ENCODE data around the gene HOXA10.
A peak's percentile ranks its signal among the peaks of the same experiment; 100 is the strongest.

Gene HOXA10

GRCh38 chr7:27159266-27160144 is 14.6 kb downstream of the HOXA10 start:
- no peaks in the 10 kb centered on the region for H3K79me2 ChIP-seq (ENCODE audit: insufficient read depth, low read depth)
- no peak overlapping the region for H3K27ac ChIP-seq
- H2AFZ ChIP-seq (ENCODE audit: low read depth), result peak overlapping the region; percentile 100; the same call in 1 of the 2 replicates
- H4K20me1 ChIP-seq (ENCODE audit: insufficient read depth), result no peaks in the 10 kb centered on the region
- no peak overlapping the region for H3K4me2 ChIP-seq
- no peak overlapping the region for H3K4me3 ChIP-seq (IDR thresholded peaks at IDR 0.05; ENCODE audit: insufficient read depth, low read depth, low read length)
- no peaks in the 10 kb centered on the region for H3K36me3 ChIP-seq (ENCODE audit: insufficient read depth)
- no peaks in the 10 kb centered on the region for H3K4me1 ChIP-seq (ENCODE audit: low read depth, poor library complexity, severe bottlenecking)
- no peaks in the 10 kb centered on the region for H3K27me3 ChIP-seq (ENCODE audit: insufficient read depth, low read depth)
- H3K9ac ChIP-seq, result no peak overlapping the region
- no peak for TF ChIP-seq CTCF (conservative IDR thresholded peaks at IDR 0.05; ENCODE audit: low read depth, low read length)

DNA sequence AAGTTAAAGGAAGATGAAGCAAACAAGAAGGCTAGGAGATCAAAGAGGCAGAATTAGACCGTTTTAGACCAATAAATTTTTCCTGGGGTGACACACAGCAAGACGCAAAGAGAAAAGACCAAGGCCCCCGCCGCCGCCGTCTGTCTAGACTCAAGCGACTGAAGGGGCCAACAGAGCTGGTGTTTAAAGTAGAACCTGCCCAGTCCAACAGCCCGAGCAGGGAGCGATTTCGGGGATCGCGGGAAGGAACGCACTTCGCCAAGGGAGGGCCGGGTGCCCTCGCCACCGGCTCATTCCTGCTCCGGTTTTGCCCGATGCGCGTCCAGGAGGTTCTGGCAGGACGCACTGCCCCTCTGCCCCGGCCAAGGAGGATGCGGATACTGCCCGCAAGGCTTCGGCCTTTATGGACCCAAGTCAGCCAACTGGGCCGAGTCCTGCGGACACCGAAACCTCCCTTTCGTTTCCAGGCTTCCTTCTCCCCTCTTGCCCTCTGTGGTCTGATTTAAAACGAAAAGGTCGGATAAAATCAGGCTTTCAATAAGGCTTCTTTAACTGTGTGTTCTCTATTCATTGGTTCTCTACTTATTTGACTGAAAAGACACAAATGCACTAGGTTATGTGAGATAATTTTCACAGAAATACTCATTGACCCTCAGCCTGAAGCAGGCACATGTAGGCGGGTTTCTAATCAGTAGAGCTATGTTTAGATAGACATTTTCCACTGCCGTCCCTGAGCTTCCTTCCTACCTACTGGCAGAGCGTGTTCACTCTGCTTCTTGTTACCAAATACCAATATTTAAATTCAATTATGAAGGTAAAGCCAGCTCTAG is 15.5 kb downstream of the HOXA10 start:
- H3K27me3 ChIP-seq (ENCODE audit: insufficient read depth, low read depth), result no peaks in the 10 kb centered on the region
- no peaks in the 10 kb centered on the region for H3K36me3 ChIP-seq (ENCODE audit: insufficient read depth)
- no peaks in the 10 kb centered on the region for H3K4me1 ChIP-seq (ENCODE audit: low read depth, poor library complexity, severe bottlenecking)
- H3K9ac ChIP-seq, result no peak overlapping the region
- no peak overlapping the region for H3K4me3 ChIP-seq (IDR thresholded peaks at IDR 0.05; ENCODE audit: insufficient read depth, low read depth, low read length)
- no peaks in the 10 kb centered on the region for H3K79me2 ChIP-seq (ENCODE audit: insufficient read depth, low read depth)
- H4K20me1 ChIP-seq (ENCODE audit: insufficient read depth), result no peaks in the 10 kb centered on the region
- H3K4me2 ChIP-seq, result no peak overlapping the region
- H2AFZ ChIP-seq (ENCODE audit: low read depth), result no peak overlapping the region
- TF ChIP-seq CTCF (conservative IDR thresholded peaks at IDR 0.05; ENCODE audit: low read depth, low read length), result no peak
- H3K27ac ChIP-seq, result no peak overlapping the region

- Histone ChIP-seq H3K4me2 (no peak overlapping the region), H3K27me3 (ENCODE audit: insufficient read depth, low read depth) (no peaks in the 10 kb centered on the region), H4K20me1 (ENCODE audit: insufficient read depth) (no peaks in the 10 kb centered on the region), H3K27ac (no peak overlapping the region), H3K36me3 (ENCODE audit: insufficient read depth) (no peaks in the 10 kb centered on the region), H3K4me1 (ENCODE audit: low read depth, poor library complexity, severe bottlenecking) (no peaks in the 10 kb centered on the region), H2AFZ (ENCODE audit: low read depth) (no peak overlapping the region), H3K4me3 (IDR thresholded peaks at IDR 0.05; ENCODE audit: insufficient read depth, low read depth, low read length) (no peak overlapping the region), H3K79me2 (ENCODE audit: insufficient read depth, low read depth) (no peaks in the 10 kb centered on the region), H3K9ac (no peak overlapping the region)
- no peak for TF ChIP-seq CTCF (conservative IDR thresholded peaks at IDR 0.05; ENCODE audit: low read depth, low read length)
Observed at GRCh38 chr7:27157702-27158431, 16.3 kb downstream of the HOXA10 start.

DNA sequence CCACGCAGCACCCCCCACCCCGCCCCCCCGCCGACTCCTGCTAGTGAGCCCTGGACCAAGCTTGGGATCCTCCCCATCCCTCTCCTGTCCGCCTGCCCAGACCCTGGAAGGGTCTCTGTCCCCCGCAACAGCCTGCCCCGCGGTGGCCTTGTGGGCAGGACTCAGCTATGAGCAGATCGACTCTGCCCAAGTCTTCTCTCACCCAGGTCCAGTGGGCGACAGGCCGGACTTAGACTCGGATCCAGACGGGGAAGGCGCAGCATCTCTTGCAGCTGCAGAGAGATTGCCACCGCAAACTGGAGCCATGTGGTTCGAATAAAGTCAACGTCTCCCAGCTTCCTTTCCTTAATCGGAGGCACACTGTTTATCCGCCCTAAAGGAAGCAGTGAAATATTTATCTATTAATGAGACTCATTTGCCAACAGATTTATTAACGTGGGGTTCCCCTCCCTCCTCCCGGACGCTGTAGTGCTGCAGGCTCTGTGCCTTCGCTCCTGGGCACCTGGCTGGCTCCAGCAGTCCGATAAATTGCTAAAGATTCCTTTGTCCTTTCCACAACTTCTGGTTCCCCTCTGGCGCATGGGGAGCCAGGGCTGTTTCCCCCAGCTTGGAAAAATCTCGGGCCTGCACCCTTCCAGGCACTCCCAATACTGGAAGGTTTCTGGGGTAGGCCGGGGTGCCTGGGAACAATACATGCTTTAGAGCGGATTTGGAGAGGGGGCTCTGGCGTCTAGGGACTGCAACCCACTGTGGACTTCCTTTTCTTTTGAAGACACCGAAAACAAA is 17.0 kb downstream of the HOXA10 start:
- Histone ChIP-seq H4K20me1 (ENCODE audit: insufficient read depth) (no peaks in the 10 kb centered on the region), H3K9ac (no peak overlapping the region), H2AFZ (ENCODE audit: low read depth) (no peak overlapping the region), H3K4me3 (IDR thresholded peaks at IDR 0.05; ENCODE audit: insufficient read depth, low read depth, low read length) (no peak overlapping the region), H3K36me3 (ENCODE audit: insufficient read depth) (no peaks in the 10 kb centered on the region), H3K4me1 (ENCODE audit: low read depth, poor library complexity, severe bottlenecking) (no peaks in the 10 kb centered on the region), H3K27ac (no peak overlapping the region), H3K4me2 (no peak overlapping the region), H3K79me2 (ENCODE audit: insufficient read depth, low read depth) (no peaks in the 10 kb centered on the region), H3K27me3 (ENCODE audit: insufficient read depth, low read depth) (no peaks in the 10 kb centered on the region)
- TF ChIP-seq CTCF (conservative IDR thresholded peaks at IDR 0.05; ENCODE audit: low read depth, low read length), result no peak
